Suprapubic skin (tissue), 4 donors: ENCODE data around the gene PLB1.

Experiments
- CTCF ChIP-seq, 2 donors: fragments of 200-600 bp in 1 of 2; fragments of 450-650 bp in 1 of 2; sonication (generic) in 1 of 2; IDR thresholded peaks; one replicate each; pipeline ENCODE4 v1.5.1; 2016 to 2019; ENCODE audit warnings: antibody characterized with exemption in 2 of 2, mild to moderate bottlenecking in 1 of 2, moderate library complexity in 1 of 2
- EP300 ChIP-seq: sonication (generic); formaldehyde crosslinking; IDR thresholded peaks from one replicate; pipeline ENCODE4 v1.6.1; 2017; ENCODE audit warnings: antibody characterized with exemption
- POLR2A ChIP-seq, 2 donors: fragments of 450-650 bp; IDR thresholded peaks; one replicate each; pipeline ENCODE4 v1.6.1; 2017; ENCODE audit warnings: antibody characterized with exemption in 2 of 2, mild to moderate bottlenecking in 2 of 2, moderate library complexity in 2 of 2
- POLR2AphosphoS5 ChIP-seq, 3 donors: sonication (generic); formaldehyde crosslinking; IDR thresholded peaks; one replicate each; pipeline ENCODE4 v1.6.1; 2017; ENCODE audit warnings: antibody characterized with exemption in 3 of 3

- TF ChIP-seq CTCF (IDR thresholded peaks at IDR 0.05) (no peak), EP300 (no peak), POLR2AphosphoS5 (IDR thresholded peaks at IDR 0.05) (no peak), POLR2A (IDR thresholded peaks at IDR 0.05) (no peak)
These were observed 119.8 kb downstream of the PLB1 start for GRCh38 chr2:28615706-28616105.
